D721Med (cell line): ENCODE data around the gene CYFIP1.

ENCODE experiments used
- DNase-seq: peaks from one replicate; pipeline ENCODE4 v3.0.0; 2011; ENCODE audit warnings: low spot score; ENCODE audit not compliant: insufficient read length
- FAIRE-seq: peaks from 2 replicates; lab custom pipeline; 2011; peaks lifted over from hg19 to GRCh38; lab: Jason Lieb, UNC
- TF ChIP-seq, protein P1 (sequence below): IDR thresholded peaks from 2 replicates; pipeline ENCODE4 v1.5.1; 2012; ENCODE audit warnings: mild to moderate bottlenecking, control low read depth; ENCODE audit not compliant: insufficient read depth; ENCODE audit errors: missing control alignments

CYFIP1 gene

DNA sequence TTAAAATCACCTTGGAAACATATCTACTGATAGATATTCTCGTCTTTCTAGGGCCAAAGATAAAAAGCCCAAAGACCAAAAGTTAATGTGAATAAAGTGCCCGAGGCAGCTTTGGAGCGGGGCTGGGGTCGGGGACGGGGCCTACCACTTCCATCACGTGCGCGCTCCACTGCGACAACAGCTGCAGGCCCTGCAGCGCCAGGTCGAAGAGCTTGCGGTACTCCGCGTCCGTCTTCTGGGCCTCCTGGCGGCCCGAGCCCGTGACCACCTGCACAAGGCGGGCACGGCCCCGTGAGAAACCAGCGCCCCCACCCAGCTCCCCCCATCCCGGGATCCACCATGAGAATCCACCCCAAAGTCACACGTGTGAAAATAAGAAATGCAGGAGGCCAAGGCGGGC is 52.4 kb downstream of the CYFIP1 start:
- no peak for DNase-seq
- FAIRE-seq, result no peak
- TF ChIP-seq, protein P1, sequence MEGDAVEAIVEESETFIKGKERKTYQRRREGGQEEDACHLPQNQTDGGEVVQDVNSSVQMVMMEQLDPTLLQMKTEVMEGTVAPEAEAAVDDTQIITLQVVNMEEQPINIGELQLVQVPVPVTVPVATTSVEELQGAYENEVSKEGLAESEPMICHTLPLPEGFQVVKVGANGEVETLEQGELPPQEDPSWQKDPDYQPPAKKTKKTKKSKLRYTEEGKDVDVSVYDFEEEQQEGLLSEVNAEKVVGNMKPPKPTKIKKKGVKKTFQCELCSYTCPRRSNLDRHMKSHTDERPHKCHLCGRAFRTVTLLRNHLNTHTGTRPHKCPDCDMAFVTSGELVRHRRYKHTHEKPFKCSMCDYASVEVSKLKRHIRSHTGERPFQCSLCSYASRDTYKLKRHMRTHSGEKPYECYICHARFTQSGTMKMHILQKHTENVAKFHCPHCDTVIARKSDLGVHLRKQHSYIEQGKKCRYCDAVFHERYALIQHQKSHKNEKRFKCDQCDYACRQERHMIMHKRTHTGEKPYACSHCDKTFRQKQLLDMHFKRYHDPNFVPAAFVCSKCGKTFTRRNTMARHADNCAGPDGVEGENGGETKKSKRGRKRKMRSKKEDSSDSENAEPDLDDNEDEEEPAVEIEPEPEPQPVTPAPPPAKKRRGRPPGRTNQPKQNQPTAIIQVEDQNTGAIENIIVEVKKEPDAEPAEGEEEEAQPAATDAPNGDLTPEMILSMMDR, result no peak

DNA sequence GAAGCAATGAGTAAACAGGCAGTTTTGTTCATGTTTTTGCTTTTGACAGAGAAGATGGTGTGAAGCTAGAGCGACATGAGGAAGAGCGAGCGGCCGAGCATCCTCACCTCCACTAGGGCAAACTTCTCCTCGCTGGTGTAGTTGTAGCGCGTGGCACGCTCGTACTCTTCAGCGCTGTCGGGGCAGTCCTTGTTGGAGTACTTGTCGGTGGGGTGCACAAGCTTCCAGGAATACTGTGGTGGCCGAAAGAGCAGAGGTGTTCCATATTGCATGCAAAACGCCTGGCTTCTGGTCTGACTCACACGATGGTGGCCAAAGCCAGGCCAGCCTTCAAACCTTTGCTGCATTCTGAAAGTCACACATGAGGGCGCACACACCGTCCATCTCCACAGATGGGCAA is 54.3 kb downstream of the CYFIP1 start:
- TF ChIP-seq, protein P1, result no peak
- no peak for DNase-seq
- FAIRE-seq, result no peak

DNA sequence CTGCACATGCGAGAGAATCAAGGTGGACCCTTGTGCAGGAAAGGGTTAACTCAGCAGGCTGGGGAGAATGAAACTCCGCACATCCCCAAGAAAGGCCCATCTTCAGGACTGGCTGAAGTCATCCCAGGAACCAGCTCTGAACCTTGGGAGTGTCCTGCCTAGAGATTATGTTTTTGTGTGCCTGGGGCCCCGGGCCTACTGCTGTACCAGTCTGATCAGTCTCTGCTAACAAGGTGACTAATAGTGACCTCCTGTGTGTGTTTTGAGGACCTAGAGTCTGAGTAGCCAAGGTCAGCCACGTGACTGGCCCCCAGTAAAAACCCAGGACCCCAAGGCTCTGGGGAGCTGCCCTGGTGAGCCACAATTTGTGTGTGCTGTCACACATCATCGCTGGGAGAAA is 58.2 kb downstream of the CYFIP1 start:
- TF ChIP-seq, protein P1, result no peak
- DNase-seq (no peak), FAIRE-seq (no peak)

DNA sequence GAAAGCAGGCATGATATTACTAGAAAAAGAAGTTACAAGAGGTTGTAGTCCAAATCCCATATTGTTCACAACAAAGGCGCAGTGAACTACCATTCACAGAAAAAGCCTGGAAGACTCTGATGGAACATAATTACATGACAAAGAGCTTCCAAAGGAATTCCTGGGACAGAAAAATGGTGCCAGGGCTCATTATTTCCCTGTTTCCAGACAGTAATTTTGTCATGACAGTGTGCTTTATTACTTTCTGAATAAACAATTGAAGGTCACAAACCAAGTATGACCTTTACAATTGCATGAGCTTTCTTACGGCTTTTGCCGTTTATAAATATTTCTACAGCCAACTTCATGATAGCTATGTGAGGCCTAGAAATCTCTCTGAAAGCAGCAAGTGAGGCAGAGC is 61.0 kb downstream of the CYFIP1 start:
- no peak for FAIRE-seq

DNA sequence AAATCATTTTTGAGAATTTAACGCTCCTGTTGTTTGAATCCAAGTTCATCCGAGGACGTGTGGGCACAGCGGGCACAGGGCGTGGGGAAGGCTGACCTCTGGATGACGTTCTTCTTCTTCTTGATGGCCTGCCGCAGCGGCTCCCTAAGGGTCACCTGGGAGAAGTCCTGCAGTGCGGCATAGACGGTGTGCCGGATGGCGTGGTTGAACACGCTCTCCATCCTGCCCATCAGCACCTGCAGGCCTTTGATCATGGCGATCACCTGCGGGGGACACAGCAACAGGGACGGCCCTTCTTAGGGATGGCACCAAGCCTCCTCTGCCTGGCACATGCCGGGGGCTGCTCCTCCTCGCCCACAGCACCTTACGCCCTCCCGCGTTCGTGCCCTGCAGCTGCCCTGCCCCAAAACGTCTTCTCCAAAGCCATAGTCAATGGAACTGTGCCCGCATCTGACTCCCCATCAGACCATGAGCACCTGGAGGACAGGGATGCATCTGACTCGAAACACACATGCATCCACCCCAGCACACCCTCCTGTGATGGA is 61.5 kb downstream of the CYFIP1 start:
- FAIRE-seq (no peak), DNase-seq (no peak)
- TF ChIP-seq, protein P1, result no peak

More for the DNA sequence above, 61.0 kb downstream of the CYFIP1 start:
- TF ChIP-seq, protein P1, result no peak
- no peak for DNase-seq

DNA sequence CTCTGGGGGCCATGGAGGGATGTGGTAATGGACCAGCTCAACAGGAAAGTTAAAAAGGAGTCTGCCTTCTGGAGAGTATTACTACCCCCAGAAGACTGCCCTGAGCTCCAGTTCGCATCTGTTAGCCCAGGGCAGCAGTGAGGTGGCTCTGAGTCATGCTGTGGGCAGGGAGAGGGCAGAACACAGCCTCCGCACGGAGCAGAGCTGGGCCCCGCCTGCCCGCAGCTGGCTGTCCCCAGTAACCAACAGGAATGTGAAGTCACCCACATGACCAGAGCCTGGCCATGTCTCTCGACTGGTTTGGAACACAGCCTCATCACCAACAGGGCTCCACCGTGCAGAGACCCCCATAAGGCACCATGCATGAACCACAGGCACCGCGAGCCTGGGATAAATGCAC is 62.1 kb downstream of the CYFIP1 start:
- TF ChIP-seq, protein P1, result no peak
- no peak for FAIRE-seq
- no peak for DNase-seq

DNA sequence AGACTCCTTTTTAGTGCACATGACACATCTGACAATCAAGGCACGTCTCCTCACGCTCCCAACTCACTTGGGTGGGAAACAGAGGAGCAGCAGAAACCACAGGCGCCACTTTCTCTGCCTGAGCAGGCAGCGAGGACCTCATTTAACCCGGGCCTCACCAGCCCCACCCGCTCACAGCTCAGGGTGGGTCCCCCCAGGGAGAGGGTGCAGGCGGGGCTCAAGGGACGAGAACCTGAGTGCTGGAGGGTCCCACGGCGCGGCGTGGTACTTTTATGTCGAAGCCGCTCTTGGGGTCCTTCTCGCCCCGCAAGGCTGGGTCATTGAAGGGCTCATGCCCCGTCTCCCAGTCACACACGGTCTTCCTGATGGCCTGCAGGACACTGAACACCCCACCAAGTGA is 62.6 kb downstream of the CYFIP1 start:
- TF ChIP-seq, protein P1, result no peak
- FAIRE-seq, result no peak
- no peak for DNase-seq
